Measurements from ENCODE around the gene SLC45A3.

DNA sequence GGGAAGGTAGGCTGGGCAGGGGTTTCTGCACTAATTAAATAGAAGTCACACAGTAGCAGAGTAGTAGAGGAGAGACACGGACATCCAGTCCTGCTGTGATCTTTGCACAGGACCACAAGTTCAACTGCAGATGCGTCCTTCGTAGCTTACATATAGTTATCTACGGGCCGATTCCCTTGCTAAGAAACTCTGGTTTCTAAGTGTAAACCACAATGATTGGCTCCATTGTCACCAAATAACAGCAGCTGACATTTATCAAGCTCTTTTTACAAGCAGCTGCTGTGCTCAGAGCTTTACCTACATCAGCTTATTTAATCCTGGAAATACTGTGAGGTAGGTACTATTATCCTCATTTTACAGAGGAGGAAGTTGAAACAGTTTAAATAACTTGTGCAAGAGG lies 3.1 kb downstream of the SLC45A3 start:
- TF ChIP-seq, protein P1, sequence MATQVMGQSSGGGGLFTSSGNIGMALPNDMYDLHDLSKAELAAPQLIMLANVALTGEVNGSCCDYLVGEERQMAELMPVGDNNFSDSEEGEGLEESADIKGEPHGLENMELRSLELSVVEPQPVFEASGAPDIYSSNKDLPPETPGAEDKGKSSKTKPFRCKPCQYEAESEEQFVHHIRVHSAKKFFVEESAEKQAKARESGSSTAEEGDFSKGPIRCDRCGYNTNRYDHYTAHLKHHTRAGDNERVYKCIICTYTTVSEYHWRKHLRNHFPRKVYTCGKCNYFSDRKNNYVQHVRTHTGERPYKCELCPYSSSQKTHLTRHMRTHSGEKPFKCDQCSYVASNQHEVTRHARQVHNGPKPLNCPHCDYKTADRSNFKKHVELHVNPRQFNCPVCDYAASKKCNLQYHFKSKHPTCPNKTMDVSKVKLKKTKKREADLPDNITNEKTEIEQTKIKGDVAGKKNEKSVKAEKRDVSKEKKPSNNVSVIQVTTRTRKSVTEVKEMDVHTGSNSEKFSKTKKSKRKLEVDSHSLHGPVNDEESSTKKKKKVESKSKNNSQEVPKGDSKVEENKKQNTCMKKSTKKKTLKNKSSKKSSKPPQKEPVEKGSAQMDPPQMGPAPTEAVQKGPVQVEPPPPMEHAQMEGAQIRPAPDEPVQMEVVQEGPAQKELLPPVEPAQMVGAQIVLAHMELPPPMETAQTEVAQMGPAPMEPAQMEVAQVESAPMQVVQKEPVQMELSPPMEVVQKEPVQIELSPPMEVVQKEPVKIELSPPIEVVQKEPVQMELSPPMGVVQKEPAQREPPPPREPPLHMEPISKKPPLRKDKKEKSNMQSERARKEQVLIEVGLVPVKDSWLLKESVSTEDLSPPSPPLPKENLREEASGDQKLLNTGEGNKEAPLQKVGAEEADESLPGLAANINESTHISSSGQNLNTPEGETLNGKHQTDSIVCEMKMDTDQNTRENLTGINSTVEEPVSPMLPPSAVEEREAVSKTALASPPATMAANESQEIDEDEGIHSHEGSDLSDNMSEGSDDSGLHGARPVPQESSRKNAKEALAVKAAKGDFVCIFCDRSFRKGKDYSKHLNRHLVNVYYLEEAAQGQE (IDR thresholded peaks at IDR 0.05; ENCODE audit: insufficient read depth in 1 of 2, low read depth in 2 of 2, low read length in 2 of 2), result no peak
- TF ChIP-seq SIN3A (IDR thresholded peaks at IDR 0.05; ENCODE audit: borderline replicate concordance, insufficient read depth, low read length), result no peak
- TF ChIP-seq POLR2AphosphoS5 (IDR thresholded peaks at IDR 0.05; ENCODE audit: low read depth, low read length), result no peak
- no peak for TF ChIP-seq TAF1 (IDR thresholded peaks at IDR 0.05; ENCODE audit: borderline replicate concordance, insufficient read depth, low read length)
